AG09309 (cell line): Measurements from ENCODE around the gene PACS2.

Experiments
- DNase-seq: peaks from one replicate; pipeline ENCODE4 v3.0.0-alpha.2; 2010; ENCODE audit warnings: low read depth
- H3K4me3 ChIP-seq: 2 replicates; pipeline ENCODE4 v1.5.1; 2011; ENCODE audit warnings: mild to moderate bottlenecking, low read depth, low read length, moderate library complexity; ENCODE audit not compliant: control insufficient read depth
- TF ChIP-seq, protein P1 (sequence below): IDR thresholded peaks from 2 replicates; pipeline ENCODE4 v1.5.1; 2011; ENCODE audit warnings: mild to moderate bottlenecking, low read depth, low read length, inconsistent platforms; ENCODE audit not compliant: insufficient read depth, control insufficient read depth; ENCODE audit errors: missing control alignments

PACS2 gene

DNA sequence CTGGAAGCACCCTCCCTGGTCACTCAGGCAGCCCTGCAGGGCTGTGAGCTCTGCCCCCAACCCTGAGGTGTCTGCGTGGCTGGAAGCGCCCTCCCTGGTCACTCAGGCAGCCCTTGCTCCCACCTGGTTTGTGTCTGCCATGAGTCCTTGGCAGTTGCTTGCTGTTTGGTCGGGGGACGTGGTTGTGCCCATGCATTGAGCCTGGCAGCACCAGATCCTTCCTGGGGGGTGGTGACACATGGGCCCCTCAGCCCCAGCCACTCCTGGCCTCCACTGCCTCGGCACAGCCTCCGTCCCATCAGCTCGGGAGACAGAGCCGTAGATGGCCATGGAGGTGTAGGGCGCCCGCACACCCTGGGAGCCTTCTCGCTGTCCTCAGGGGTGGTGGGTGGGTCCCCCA lies 124.6 kb downstream of the PACS2 start:
- no peak for DNase-seq
- no peak overlapping the region for H3K4me3 ChIP-seq
- TF ChIP-seq, protein P1, sequence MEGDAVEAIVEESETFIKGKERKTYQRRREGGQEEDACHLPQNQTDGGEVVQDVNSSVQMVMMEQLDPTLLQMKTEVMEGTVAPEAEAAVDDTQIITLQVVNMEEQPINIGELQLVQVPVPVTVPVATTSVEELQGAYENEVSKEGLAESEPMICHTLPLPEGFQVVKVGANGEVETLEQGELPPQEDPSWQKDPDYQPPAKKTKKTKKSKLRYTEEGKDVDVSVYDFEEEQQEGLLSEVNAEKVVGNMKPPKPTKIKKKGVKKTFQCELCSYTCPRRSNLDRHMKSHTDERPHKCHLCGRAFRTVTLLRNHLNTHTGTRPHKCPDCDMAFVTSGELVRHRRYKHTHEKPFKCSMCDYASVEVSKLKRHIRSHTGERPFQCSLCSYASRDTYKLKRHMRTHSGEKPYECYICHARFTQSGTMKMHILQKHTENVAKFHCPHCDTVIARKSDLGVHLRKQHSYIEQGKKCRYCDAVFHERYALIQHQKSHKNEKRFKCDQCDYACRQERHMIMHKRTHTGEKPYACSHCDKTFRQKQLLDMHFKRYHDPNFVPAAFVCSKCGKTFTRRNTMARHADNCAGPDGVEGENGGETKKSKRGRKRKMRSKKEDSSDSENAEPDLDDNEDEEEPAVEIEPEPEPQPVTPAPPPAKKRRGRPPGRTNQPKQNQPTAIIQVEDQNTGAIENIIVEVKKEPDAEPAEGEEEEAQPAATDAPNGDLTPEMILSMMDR, result no peak

DNA sequence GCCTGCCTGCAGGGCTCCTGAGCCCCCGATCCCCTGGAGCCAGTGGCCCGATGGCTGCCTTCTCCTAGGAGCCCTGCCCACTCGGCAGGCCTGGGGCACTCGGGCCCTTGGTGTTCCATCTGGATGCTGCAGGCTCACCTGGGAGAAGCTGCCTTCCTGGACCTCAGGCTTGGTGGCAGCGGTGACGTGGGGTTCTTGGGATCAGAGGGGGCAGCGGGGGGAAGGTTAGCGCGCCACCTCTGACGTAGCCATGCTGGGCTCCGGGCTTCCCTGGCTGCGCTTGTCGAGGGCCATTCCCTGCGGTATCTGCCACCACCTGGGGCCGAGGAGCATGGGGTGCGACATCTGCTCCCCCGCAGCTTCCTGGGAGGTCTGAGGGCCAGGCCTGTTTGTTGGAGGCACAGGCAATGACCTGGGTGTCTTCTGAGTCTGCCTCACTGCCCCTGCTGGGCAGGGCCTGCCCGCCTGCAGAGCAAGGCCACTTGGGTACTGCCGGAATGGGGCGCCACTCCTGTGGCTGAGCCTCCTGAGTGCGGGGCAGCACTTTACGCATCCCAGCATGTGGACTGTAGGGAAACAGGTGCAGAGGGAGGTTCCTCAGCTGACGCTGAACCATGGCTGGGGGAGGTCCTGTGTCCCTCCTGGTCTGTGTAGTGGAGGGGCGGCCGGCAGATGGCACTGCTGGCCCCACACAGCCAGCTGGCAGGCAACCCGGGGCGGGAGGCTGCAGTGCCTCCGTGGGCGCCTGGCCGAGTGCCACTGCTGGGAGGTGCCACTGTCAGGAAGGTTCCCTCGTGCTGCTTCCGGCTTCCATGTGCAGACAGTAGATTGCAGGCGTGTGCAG lies 125.4 kb downstream of the PACS2 start:
- no peak overlapping the region for H3K4me3 ChIP-seq
- DNase-seq, result no peak
- TF ChIP-seq, protein P1, result peak; percentile 23

DNA sequence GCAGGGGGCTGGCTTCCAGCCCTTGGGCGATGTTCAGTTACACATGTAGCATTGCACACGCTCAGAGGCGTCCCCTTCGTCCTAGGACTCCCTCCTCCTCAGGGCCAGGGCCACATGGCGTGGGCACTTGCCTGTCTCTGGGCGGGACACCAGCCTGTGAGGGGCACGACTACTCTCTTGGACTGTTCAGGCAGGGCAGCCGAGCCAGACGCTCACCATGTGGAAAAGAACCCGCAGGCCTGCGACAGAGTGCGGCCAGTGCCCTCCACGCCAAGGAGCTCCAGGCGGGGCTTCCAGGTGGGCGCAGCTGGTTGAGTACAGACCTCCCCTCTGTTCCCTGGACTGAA lies 126.0 kb downstream of the PACS2 start:
- TF ChIP-seq, protein P1, result no peak
- no peak for DNase-seq
- no peak overlapping the region for H3K4me3 ChIP-seq

DNA sequence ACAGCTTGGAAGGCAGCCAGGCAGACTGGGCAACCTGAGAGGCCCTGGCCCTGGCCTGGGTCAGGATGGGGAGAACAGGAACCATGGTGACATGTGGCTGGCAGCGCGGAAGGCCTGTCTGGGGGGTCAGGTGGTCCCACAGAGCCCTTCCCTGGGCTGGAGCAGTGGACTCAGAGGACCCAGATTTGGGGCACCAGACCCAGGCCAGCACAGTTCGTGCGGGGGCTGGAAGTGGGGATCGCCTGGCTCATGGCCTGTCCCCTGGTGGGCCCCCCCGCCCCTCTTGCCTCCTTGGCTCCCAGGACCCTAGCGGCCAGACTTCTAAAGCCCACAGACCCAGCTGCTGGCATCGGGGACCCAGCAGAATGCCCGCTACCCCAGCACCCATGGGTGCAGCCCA lies 126.4 kb downstream of the PACS2 start:
- DNase-seq, result no peak
- H3K4me3 ChIP-seq, result no peak overlapping the region
- TF ChIP-seq, protein P1, result no peak

DNA sequence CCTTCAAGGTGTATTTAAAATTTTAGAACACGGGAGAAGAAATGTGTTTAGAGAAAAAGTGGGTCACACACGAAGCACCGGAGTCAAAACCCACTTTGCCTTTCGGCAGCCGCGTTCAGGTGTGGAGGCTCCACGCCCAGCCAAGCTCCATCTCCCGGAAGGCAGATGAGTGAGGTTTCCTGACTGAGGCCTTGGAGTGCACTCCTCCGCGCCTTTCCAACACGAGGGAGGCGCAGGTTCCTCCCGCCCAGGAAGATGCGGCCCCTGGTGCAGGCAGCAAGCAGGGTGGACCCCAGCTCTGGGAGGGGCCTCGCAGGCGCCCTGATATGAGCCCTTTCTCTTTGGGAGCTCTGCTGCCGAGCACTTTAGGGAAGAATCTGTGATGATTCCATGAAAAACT lies 127.6 kb downstream of the PACS2 start:
- TF ChIP-seq, protein P1, result no peak
- no peak overlapping the region for H3K4me3 ChIP-seq
- no peak for DNase-seq

DNA sequence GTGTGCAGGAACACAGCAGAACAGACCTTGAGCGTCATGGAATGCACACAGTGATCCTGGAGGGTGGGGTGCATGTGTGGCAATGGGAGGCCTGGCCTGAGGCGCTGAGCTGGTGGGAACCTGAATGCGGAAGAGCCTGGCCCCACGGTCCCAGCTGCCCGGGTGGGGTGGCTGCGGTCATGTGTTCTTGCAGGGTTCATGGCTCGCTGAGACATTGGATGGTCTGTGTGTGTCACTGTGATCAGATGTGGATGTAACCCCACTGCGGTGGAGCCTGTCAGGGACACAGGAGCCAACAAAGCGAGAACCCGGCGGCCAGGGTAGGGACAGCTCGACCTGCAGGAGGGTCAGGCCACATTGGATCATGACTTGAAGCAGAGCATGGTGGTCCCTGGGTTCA lies 128.3 kb downstream of the PACS2 start:
- no peak for DNase-seq
- no peak overlapping the region for H3K4me3 ChIP-seq
- TF ChIP-seq, protein P1, result no peak
